Measurements from ENCODE around the gene TEC. TPM values are rescaled to one million over a fixed set of nuclear protein-coding genes. Genes with fewer than 3 reads are reported as not detected.

The TEC gene
- polyA plus RNA-seq, 1 donor from 2014 or later = not detected

DNA sequence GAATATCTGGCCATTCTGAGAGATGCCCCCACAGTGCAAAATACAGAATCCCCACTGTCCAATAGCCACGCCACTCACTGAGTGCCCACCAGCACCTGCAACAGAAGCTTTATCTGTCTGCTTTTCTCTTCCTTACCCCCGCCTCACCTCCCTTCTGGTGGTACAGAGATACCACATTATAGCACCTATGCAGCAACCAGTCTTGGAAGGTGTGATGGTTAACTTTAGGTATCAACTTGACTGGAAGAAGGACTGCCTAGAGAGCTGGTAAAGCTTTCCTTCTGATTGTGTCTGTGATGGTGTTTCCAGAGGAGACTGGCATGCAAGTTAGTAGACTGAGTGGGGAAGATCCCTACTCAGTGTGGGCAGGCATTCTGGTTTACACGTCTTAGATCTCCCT, 73.8 kb downstream of the TEC start:
- no peaks in the 10 kb centered on the region for H3K36me3 ChIP-seq (ENCODE audit: insufficient read depth, low read length)
- H3K27ac ChIP-seq (ENCODE audit: low read length) = no peak overlapping the region
- H3K9ac ChIP-seq (ENCODE audit: low read length) = no peak overlapping the region
- no peak overlapping the region for H3K4me2 ChIP-seq (ENCODE audit: low read length)
- H4K20me1 ChIP-seq (ENCODE audit: insufficient read depth) = no peaks in the 10 kb centered on the region
- H3K9me3 ChIP-seq (ENCODE audit: low read length) = no peaks in the 10 kb centered on the region
- H3K27me3 ChIP-seq (ENCODE audit: insufficient read depth, low read depth, low read length) = no peaks in the 10 kb centered on the region
- H3K4me3 ChIP-seq (ENCODE audit: low read length) = no peak overlapping the region
- no peak overlapping the region for H2AFZ ChIP-seq (ENCODE audit: low read depth, low read length)
- no peaks in the 10 kb centered on the region for H3K79me2 ChIP-seq (replicated peaks; ENCODE audit: insufficient read depth, low read length)
- H3F3A ChIP-seq (ENCODE audit: insufficient read depth, low read length, poor library complexity, severe bottlenecking) = no peaks in the 10 kb centered on the region
- TF ChIP-seq MXI1 (conservative IDR thresholded peaks at IDR 0.05; ENCODE audit: poor library complexity, severe bottlenecking) = no peak
- no peak for TF ChIP-seq SMC3 (conservative IDR thresholded peaks at IDR 0.05; ENCODE audit: poor library complexity)
- TF ChIP-seq POLR2AphosphoS5 (IDR thresholded peaks at IDR 0.05) = no peak
- no peak for TF ChIP-seq EP300 (conservative IDR thresholded peaks at IDR 0.05; ENCODE audit: poor library complexity, severe bottlenecking)
- TF ChIP-seq, protein P1, sequence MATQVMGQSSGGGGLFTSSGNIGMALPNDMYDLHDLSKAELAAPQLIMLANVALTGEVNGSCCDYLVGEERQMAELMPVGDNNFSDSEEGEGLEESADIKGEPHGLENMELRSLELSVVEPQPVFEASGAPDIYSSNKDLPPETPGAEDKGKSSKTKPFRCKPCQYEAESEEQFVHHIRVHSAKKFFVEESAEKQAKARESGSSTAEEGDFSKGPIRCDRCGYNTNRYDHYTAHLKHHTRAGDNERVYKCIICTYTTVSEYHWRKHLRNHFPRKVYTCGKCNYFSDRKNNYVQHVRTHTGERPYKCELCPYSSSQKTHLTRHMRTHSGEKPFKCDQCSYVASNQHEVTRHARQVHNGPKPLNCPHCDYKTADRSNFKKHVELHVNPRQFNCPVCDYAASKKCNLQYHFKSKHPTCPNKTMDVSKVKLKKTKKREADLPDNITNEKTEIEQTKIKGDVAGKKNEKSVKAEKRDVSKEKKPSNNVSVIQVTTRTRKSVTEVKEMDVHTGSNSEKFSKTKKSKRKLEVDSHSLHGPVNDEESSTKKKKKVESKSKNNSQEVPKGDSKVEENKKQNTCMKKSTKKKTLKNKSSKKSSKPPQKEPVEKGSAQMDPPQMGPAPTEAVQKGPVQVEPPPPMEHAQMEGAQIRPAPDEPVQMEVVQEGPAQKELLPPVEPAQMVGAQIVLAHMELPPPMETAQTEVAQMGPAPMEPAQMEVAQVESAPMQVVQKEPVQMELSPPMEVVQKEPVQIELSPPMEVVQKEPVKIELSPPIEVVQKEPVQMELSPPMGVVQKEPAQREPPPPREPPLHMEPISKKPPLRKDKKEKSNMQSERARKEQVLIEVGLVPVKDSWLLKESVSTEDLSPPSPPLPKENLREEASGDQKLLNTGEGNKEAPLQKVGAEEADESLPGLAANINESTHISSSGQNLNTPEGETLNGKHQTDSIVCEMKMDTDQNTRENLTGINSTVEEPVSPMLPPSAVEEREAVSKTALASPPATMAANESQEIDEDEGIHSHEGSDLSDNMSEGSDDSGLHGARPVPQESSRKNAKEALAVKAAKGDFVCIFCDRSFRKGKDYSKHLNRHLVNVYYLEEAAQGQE (IDR thresholded peaks at IDR 0.05; ENCODE audit: borderline replicate concordance) = no peak
- no peak for TF ChIP-seq CTCF (IDR thresholded peaks at IDR 0.05; ENCODE audit: poor library complexity, severe bottlenecking)
- no peak for TF ChIP-seq TAF1 (IDR thresholded peaks at IDR 0.05; ENCODE audit: low read depth)
- no peak for TF ChIP-seq EZH2 (IDR thresholded peaks at IDR 0.05; ENCODE audit: borderline replicate concordance, insufficient read depth, low read length, poor library complexity, severe bottlenecking)
- TF ChIP-seq RAD21 (conservative IDR thresholded peaks at IDR 0.05) = no peak
- no peaks in the 10 kb centered on the region for H3K9me2 ChIP-seq (ENCODE audit: insufficient read depth, low read length)

DNA sequence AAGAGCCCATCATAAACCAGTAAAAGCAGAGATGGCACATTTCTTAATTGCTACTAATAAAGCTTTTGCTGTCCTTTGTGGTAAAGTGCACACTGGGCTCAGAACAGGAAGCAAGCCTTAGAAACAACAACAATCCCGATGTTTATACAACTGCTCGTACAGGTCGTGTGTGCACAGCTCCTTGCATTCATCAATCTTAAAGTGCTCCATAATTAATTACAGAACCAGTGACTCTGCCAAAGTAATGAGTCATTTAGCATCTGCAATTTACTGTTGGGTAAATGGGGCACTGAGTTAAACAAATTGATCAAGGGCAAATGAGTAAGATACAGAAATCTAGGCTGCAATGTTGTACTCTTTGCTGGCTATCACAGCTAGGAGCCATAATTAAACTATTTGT, 74.3 kb downstream of the TEC start:
- H2AFZ ChIP-seq (ENCODE audit: low read depth, low read length) = no peak overlapping the region
- no peaks in the 10 kb centered on the region for H3F3A ChIP-seq (ENCODE audit: insufficient read depth, low read length, poor library complexity, severe bottlenecking)
- no peaks in the 10 kb centered on the region for H3K27me3 ChIP-seq (ENCODE audit: insufficient read depth, low read depth, low read length)
- TF ChIP-seq POLR2AphosphoS5 (IDR thresholded peaks at IDR 0.05) (no peak), SMC3 (conservative IDR thresholded peaks at IDR 0.05; ENCODE audit: poor library complexity) (no peak), RAD21 (conservative IDR thresholded peaks at IDR 0.05) (no peak), CTCF (IDR thresholded peaks at IDR 0.05; ENCODE audit: poor library complexity, severe bottlenecking) (no peak), MXI1 (conservative IDR thresholded peaks at IDR 0.05; ENCODE audit: poor library complexity, severe bottlenecking) (no peak), TAF1 (IDR thresholded peaks at IDR 0.05; ENCODE audit: low read depth) (no peak), EP300 (conservative IDR thresholded peaks at IDR 0.05; ENCODE audit: poor library complexity, severe bottlenecking) (no peak), EZH2 (IDR thresholded peaks at IDR 0.05; ENCODE audit: borderline replicate concordance, insufficient read depth, low read length, poor library complexity, severe bottlenecking) (no peak)
- TF ChIP-seq, protein P1 (IDR thresholded peaks at IDR 0.05; ENCODE audit: borderline replicate concordance) = no peak
- H3K27ac ChIP-seq (ENCODE audit: low read length) = no peak overlapping the region
- no peaks in the 10 kb centered on the region for H3K9me2 ChIP-seq (ENCODE audit: insufficient read depth, low read length)
- H3K36me3 ChIP-seq (ENCODE audit: insufficient read depth, low read length) = no peaks in the 10 kb centered on the region
- no peak overlapping the region for H3K9ac ChIP-seq (ENCODE audit: low read length)
- H3K4me2 ChIP-seq (ENCODE audit: low read length) = no peak overlapping the region
- no peaks in the 10 kb centered on the region for H3K79me2 ChIP-seq (replicated peaks; ENCODE audit: insufficient read depth, low read length)
- H3K4me3 ChIP-seq (ENCODE audit: low read length) = no peak overlapping the region
- no peaks in the 10 kb centered on the region for H3K9me3 ChIP-seq (ENCODE audit: low read length)
- no peaks in the 10 kb centered on the region for H4K20me1 ChIP-seq (ENCODE audit: insufficient read depth)
